H9 (cell line): ENCODE data around the gene ABCC4. TPM values are rescaled to one million over a fixed set of nuclear protein-coding genes. Genes with fewer than 3 reads are reported as not detected.

Source experiments
- DNase-seq: peaks from one replicate; pipeline ENCODE4 v3.0.0-alpha.2; 2017
- H2AFZ ChIP-seq: one replicate; pipeline ENCODE4 v1.6.1; 2013; ENCODE audit warnings: mild to moderate bottlenecking, low read length, control low read depth, moderate library complexity
- H2AK5ac ChIP-seq: 2 replicates; pipeline ENCODE4 v1.6.1; 2013; ENCODE audit warnings: low read length, control low read depth, mixed read lengths; ENCODE audit not compliant: insufficient read length
- H2BK120ac ChIP-seq: one replicate; pipeline ENCODE4 v1.6.1; 2013; ENCODE audit warnings: low read depth, mild to moderate bottlenecking, low read length, control low read depth, inconsistent platforms; ENCODE audit not compliant: poor library complexity, severe bottlenecking
- H2BK12ac ChIP-seq: 2 replicates; pipeline ENCODE4 v1.6.1; 2013; ENCODE audit warnings: low read length, control low read depth, mixed read lengths, low read depth; ENCODE audit not compliant: insufficient read length
- H2BK15ac ChIP-seq: 2 replicates; pipeline ENCODE4 v1.6.1; 2013; ENCODE audit warnings: low read depth, low read length, control low read depth
- H2BK20ac ChIP-seq: one replicate; pipeline ENCODE4 v1.6.1; 2013; ENCODE audit warnings: low read depth, mild to moderate bottlenecking, low read length, control low read depth, inconsistent platforms; ENCODE audit not compliant: poor library complexity, severe bottlenecking
- H2BK5ac ChIP-seq: 2 replicates; pipeline ENCODE4 v1.6.1; 2013; ENCODE audit warnings: low read length, control low read depth, mixed read lengths; ENCODE audit not compliant: insufficient read length
- H3K14ac ChIP-seq: 2 replicates; pipeline ENCODE4 v1.6.1; 2013; ENCODE audit warnings: low read length, control low read depth; ENCODE audit not compliant: insufficient read depth
- H3K18ac ChIP-seq: 2 replicates; pipeline ENCODE4 v1.6.1; 2013; ENCODE audit warnings: low read depth, mild to moderate bottlenecking, mixed read lengths, low read length, control low read depth; ENCODE audit not compliant: insufficient read length
- H3K23ac ChIP-seq: 2 replicates; pipeline ENCODE4 v1.6.1; 2013; ENCODE audit warnings: low read length, control low read depth, mixed read lengths, low read depth; ENCODE audit not compliant: insufficient read length
- H3K23me2 ChIP-seq: 2 replicates; pipeline ENCODE4 v1.6.1; 2013; ENCODE audit warnings: low read depth, mild to moderate bottlenecking, mixed read lengths, low read length, control low read depth; ENCODE audit not compliant: insufficient read length, poor library complexity, severe bottlenecking
- H3K27ac ChIP-seq: 2 replicates; pipeline ENCODE4 v1.5.1; 2013; ENCODE audit warnings: low read length, control low read depth, mixed read lengths, low read depth; ENCODE audit not compliant: insufficient read length
- H3K27me3 ChIP-seq: 2 replicates; pipeline ENCODE4 v1.6.1; 2013; ENCODE audit warnings: low read length, control low read depth, inconsistent platforms; ENCODE audit not compliant: insufficient read depth
- H3K4ac ChIP-seq: 2 replicates; pipeline ENCODE4 v1.6.1; 2013; ENCODE audit warnings: low read depth, mild to moderate bottlenecking, control low read depth, inconsistent platforms, low read length, moderate library complexity
- H3K4me1 ChIP-seq: 2 replicates; pipeline ENCODE4 v1.6.1; 2013; ENCODE audit warnings: low read length, control low read depth, inconsistent platforms; ENCODE audit not compliant: insufficient read depth
- H3K4me2 ChIP-seq: 2 replicates; pipeline ENCODE4 v1.6.1; 2013; ENCODE audit warnings: low read length, control low read depth, mixed read lengths; ENCODE audit not compliant: insufficient read length, insufficient read depth
- H3K56ac ChIP-seq: 2 replicates; pipeline ENCODE4 v1.6.1; 2013; ENCODE audit warnings: low read depth, mild to moderate bottlenecking, mixed read lengths, low read length, control low read depth; ENCODE audit not compliant: insufficient read length
- H3K79me1 ChIP-seq: 2 replicates; pipeline ENCODE4 v1.6.1; 2013; ENCODE audit warnings: low read depth, mild to moderate bottlenecking, moderate library complexity, low read length, control low read depth, inconsistent platforms; ENCODE audit not compliant: insufficient read depth, poor library complexity, severe bottlenecking
- H3K79me2 ChIP-seq: 2 replicates; pipeline ENCODE4 v1.6.1; 2013; ENCODE audit warnings: low read length, control low read depth, inconsistent platforms; ENCODE audit not compliant: insufficient read depth
- H3K9ac ChIP-seq: 2 replicates; pipeline ENCODE4 v1.6.1; 2013; ENCODE audit warnings: low read length, control low read depth, mixed read lengths; ENCODE audit not compliant: insufficient read length; ENCODE audit errors: extremely low read depth
- H3K9me3 ChIP-seq: one replicate; pipeline ENCODE4 v1.6.1; 2013; ENCODE audit warnings: low read depth, low read length, inconsistent platforms; ENCODE audit not compliant: control insufficient read depth
- H3T11ph ChIP-seq: one replicate; pipeline ENCODE4 v1.6.1; 2013; ENCODE audit warnings: mild to moderate bottlenecking, low read length, control low read depth, inconsistent platforms
- H4K20me1 ChIP-seq: one replicate; pipeline ENCODE4 v1.6.1; 2013; ENCODE audit not compliant: control insufficient read depth, insufficient read length, insufficient read depth
- H4K5ac ChIP-seq: 2 replicates; pipeline ENCODE4 v1.6.1; 2013; ENCODE audit warnings: low read depth, mild to moderate bottlenecking, mixed read lengths, low read length, control low read depth; ENCODE audit not compliant: insufficient read length
- H4K8ac ChIP-seq: replicated peaks from 2 replicates; pipeline ENCODE4 v1.6.1; 2013; ENCODE audit warnings: low read length, control low read depth, mixed read lengths, low read depth; ENCODE audit not compliant: insufficient read length
- H4K91ac ChIP-seq: 2 replicates; pipeline ENCODE4 v1.6.1; 2013; ENCODE audit warnings: low read depth, mild to moderate bottlenecking, moderate library complexity, mixed read lengths, low read length, control low read depth; ENCODE audit not compliant: insufficient read length
- H3K27ac Mint-ChIP-seq, 3 experiments: 2 replicates in 2 of 3; 3 replicates in 1 of 3; pipeline ENCODE4 v1.8.0; 2020 to 2021; ENCODE audit warnings: mixed read lengths in 3 of 3, mild to moderate bottlenecking in 1 of 3, moderate library complexity in 1 of 3
- H3K27me3 Mint-ChIP-seq: 2 replicates; pipeline ENCODE4 v1.8.0; 2021; ENCODE audit warnings: low read depth, mild to moderate bottlenecking, moderate library complexity, mixed read lengths
- H3K36me3 Mint-ChIP-seq, 3 experiments: 2 replicates in 2 of 3; 3 replicates in 1 of 3; pipeline ENCODE4 v1.8.0; 2020 to 2021; ENCODE audit warnings: low read depth in 3 of 3, mixed read lengths in 3 of 3; ENCODE audit not compliant: insufficient read depth in 1 of 3
- H3K4me1 Mint-ChIP-seq, 2 experiments: 2 replicates each; pipeline ENCODE4 v1.8.0; 2020; ENCODE audit warnings: mixed read lengths in 2 of 2
- H3K4me3 Mint-ChIP-seq, 2 experiments: 2 replicates in 1 of 2; 3 replicates in 1 of 2; pipeline ENCODE4 v1.8.0; 2020 to 2021; ENCODE audit warnings: mild to moderate bottlenecking in 2 of 2, mixed read lengths in 2 of 2, moderate library complexity in 1 of 2
- H3K9me3 Mint-ChIP-seq, 2 experiments: 2 replicates in 1 of 2; 3 replicates in 1 of 2; pipeline ENCODE4 v1.8.0; 2020; ENCODE audit warnings: mild to moderate bottlenecking in 2 of 2, mixed read lengths in 2 of 2, moderate library complexity in 1 of 2
- WGBS: extraction: QIAGEN DNeasy Blood & Tissue Kit; methylation state at CpG from one replicate; pipeline ENCODE4 v1.1.7; 2013; ENCODE audit warnings: missing lambda C conversion rate, low lambda C conversion rate, mixed read lengths; ENCODE audit not compliant: insufficient read length; ENCODE audit errors: extremely low coverage; 5-methylcytosine and 5-hydroxymethylcytosine counted together
- total RNA-seq: library from RNA; stranded (reverse); gene quantifications from 2 replicates; pipeline ENCODE4 v1.2.1, GENCODE V29; 2021
- TF ChIP-seq, protein P1 (sequence below): fragments of 200-600 bp; sonication (generic); conservative IDR thresholded peaks from 3 replicates; pipeline ENCODE4 v1.8.0; 2021; ENCODE audit warnings: antibody characterized with exemption, mild to moderate bottlenecking

ABCC4 gene
- total RNA-seq, 1 experiment from 2014 or later, result 5.9 TPM

DNA sequence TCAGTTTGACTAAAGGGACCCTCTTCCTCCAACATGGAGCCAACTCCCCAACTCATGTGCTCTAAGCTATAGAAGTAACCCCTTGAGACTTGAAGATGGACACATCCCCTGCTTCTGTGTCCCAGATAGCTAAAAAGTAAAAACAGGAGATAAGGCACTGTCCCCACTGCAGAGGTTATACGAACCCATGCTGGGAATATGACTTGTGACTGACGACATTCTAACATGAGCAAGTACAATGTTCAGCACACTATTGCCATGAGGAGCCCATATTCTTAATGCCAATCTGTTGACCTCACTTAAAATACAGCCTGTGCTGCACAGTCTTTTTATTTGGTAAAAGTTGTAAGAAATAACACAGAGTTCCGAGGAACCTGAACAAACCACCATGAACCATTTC lies 71.4 kb downstream of the ABCC4 start:
- Histone ChIP-seq H2BK12ac (no peak overlapping the region), H3K79me1 (no peaks in the 10 kb centered on the region), H4K8ac (no peak overlapping the region), H3K79me2 (no peaks in the 10 kb centered on the region), H3K23me2 (no peaks in the 10 kb centered on the region), H2AK5ac (no peak overlapping the region), H3K4me2 (no peak overlapping the region), H2BK20ac (no peak overlapping the region), H4K20me1 (no peaks in the 10 kb centered on the region), H2BK15ac (no peak overlapping the region), H3K27me3 (no peaks in the 10 kb centered on the region), H4K91ac (no peak overlapping the region), H3K9me3 (no peaks in the 10 kb centered on the region), H4K5ac (no peak overlapping the region), H3K9ac (no peak overlapping the region), H3K4ac (no peak overlapping the region), H3K23ac (no peak overlapping the region), H3K4me1 (no peaks in the 10 kb centered on the region), H3K27ac (no peak overlapping the region), H2AFZ (no peak overlapping the region), H2BK120ac (no peak overlapping the region), H3T11ph (no peak overlapping the region), H3K14ac (no peak overlapping the region), H2BK5ac (no peak overlapping the region), H3K18ac (no peak overlapping the region), H3K56ac (no peak overlapping the region)
- TF ChIP-seq, protein P1, sequence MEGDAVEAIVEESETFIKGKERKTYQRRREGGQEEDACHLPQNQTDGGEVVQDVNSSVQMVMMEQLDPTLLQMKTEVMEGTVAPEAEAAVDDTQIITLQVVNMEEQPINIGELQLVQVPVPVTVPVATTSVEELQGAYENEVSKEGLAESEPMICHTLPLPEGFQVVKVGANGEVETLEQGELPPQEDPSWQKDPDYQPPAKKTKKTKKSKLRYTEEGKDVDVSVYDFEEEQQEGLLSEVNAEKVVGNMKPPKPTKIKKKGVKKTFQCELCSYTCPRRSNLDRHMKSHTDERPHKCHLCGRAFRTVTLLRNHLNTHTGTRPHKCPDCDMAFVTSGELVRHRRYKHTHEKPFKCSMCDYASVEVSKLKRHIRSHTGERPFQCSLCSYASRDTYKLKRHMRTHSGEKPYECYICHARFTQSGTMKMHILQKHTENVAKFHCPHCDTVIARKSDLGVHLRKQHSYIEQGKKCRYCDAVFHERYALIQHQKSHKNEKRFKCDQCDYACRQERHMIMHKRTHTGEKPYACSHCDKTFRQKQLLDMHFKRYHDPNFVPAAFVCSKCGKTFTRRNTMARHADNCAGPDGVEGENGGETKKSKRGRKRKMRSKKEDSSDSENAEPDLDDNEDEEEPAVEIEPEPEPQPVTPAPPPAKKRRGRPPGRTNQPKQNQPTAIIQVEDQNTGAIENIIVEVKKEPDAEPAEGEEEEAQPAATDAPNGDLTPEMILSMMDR, result no peak
- H3K4me3 Mint-ChIP-seq, result no peak overlapping the region
- no peaks in the 10 kb centered on the region for H3K36me3 Mint-ChIP-seq
- no CpG with 5 or more reads among the region's 3 CpGs for WGBS
- H3K9me3 Mint-ChIP-seq, result no peaks in the 10 kb centered on the region
- H3K4me1 Mint-ChIP-seq, result no peaks in the 10 kb centered on the region
- no peak overlapping the region for H3K27ac Mint-ChIP-seq
- no peaks in the 10 kb centered on the region for H3K27me3 Mint-ChIP-seq
- no peak for DNase-seq
